Measurements from ENCODE around the gene BCLAF3. TPM values are rescaled to one million over a fixed set of nuclear protein-coding genes. Genes with fewer than 3 reads are reported as not detected.

BCLAF3 gene
- total and polyA plus RNA-seq, 4 donors: 0.76 to 3.2 (median 1.4) TPM

DNA sequence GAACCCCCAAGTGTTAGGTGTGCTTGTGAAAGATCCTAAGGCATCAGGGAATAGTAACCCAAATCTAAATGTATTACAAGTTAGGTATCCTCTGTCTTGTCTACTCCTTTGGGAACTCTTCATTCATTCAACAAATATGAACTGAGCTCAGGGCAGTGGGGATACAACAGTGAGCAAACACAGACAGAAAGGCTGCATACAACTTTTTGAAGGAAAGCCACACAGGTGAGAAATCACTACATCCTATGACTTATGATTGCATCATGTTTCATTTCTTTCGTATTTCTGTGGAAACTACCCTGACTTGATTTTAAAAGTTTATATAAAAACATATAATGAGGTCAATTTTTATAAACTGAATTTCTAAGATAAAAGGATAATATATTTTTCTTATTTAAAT lies 43.2 kb downstream of the BCLAF3 start:
- WGBS: 95% methylated on average over 1 of the region's 1 CpG
- TF ChIP-seq EGR1 (IDR thresholded peaks at IDR 0.05; ENCODE audit: low read depth in 2 of 2): no peak
- no peak for TF ChIP-seq JUND (IDR thresholded peaks at IDR 0.05)
- no peak for TF ChIP-seq TAF1 (conservative IDR thresholded peaks at IDR 0.05)
- TF ChIP-seq, protein P1, sequence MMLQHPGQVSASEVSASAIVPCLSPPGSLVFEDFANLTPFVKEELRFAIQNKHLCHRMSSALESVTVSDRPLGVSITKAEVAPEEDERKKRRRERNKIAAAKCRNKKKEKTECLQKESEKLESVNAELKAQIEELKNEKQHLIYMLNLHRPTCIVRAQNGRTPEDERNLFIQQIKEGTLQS (IDR thresholded peaks at IDR 0.05): no peak
- no peak for TF ChIP-seq GABPA (IDR thresholded peaks at IDR 0.05 in 1 of 2, conservative IDR thresholded peaks at IDR 0.05 in 1 of 2)
- no peak for TF ChIP-seq RXRA (IDR thresholded peaks at IDR 0.05)
- TF ChIP-seq, protein P2, sequence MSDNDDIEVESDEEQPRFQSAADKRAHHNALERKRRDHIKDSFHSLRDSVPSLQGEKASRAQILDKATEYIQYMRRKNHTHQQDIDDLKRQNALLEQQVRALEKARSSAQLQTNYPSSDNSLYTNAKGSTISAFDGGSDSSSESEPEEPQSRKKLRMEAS (IDR thresholded peaks at IDR 0.05): no peak
- TF ChIP-seq, protein P3, sequence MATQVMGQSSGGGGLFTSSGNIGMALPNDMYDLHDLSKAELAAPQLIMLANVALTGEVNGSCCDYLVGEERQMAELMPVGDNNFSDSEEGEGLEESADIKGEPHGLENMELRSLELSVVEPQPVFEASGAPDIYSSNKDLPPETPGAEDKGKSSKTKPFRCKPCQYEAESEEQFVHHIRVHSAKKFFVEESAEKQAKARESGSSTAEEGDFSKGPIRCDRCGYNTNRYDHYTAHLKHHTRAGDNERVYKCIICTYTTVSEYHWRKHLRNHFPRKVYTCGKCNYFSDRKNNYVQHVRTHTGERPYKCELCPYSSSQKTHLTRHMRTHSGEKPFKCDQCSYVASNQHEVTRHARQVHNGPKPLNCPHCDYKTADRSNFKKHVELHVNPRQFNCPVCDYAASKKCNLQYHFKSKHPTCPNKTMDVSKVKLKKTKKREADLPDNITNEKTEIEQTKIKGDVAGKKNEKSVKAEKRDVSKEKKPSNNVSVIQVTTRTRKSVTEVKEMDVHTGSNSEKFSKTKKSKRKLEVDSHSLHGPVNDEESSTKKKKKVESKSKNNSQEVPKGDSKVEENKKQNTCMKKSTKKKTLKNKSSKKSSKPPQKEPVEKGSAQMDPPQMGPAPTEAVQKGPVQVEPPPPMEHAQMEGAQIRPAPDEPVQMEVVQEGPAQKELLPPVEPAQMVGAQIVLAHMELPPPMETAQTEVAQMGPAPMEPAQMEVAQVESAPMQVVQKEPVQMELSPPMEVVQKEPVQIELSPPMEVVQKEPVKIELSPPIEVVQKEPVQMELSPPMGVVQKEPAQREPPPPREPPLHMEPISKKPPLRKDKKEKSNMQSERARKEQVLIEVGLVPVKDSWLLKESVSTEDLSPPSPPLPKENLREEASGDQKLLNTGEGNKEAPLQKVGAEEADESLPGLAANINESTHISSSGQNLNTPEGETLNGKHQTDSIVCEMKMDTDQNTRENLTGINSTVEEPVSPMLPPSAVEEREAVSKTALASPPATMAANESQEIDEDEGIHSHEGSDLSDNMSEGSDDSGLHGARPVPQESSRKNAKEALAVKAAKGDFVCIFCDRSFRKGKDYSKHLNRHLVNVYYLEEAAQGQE (IDR thresholded peaks at IDR 0.05): no peak
- TF ChIP-seq YY1 (IDR thresholded peaks at IDR 0.05): no peak
- no peak for TF ChIP-seq SP1 (IDR thresholded peaks at IDR 0.05)
- no peak for TF ChIP-seq FOXA1 (IDR thresholded peaks at IDR 0.05)
- no peak for TF ChIP-seq RAD21 (IDR thresholded peaks at IDR 0.05)
- no peaks in the 10 kb centered on the region for H3K36me3 ChIP-seq (ENCODE audit: control insufficient read depth in 4 of 4, insufficient read depth in 3 of 4, low read depth in 1 of 4, low read length in 3 of 4)
- no peaks in the 10 kb centered on the region for H3K9me3 ChIP-seq (ENCODE audit: control insufficient read depth in 4 of 4, low read length in 3 of 4)
- no peak overlapping the region for H3K27ac ChIP-seq (ENCODE audit: low read depth in 1 of 2, low read length in 2 of 2)
- no peak for DNase-seq (ENCODE audit: low spot score)
- H3K27me3 ChIP-seq (ENCODE audit: control insufficient read depth in 4 of 4, insufficient read depth in 4 of 4, low read length in 3 of 4): no peaks in the 10 kb centered on the region
- no peak overlapping the region for H3K4me3 ChIP-seq (ENCODE audit: low read depth in 1 of 3, low read length in 3 of 3)
- H3K4me1 ChIP-seq (ENCODE audit: control insufficient read depth in 4 of 4, insufficient read depth in 4 of 4, low read length in 3 of 4): no peaks in the 10 kb centered on the region
- H3K9ac ChIP-seq (ENCODE audit: low read depth in 1 of 2, low read length in 2 of 2): no peak overlapping the region

Small RNAs within 50 kb of the gene (small RNA-seq; reads per million reads assigned to genes)
- gene MIR23C (not detected), gene RF00019 (not detected)

Other genes starting within 250 kb of the BCLAF3 start
- 1 to 10 TPM; 6.6 to 7.0 TPM for gene SH3KBP1, start 103.5 kb downstream of the BCLAF3 start, total RNA-seq
- gene SH3KBP1, start 103.5 kb downstream of the BCLAF3 start, polyA plus RNA-seq: 1 to 10 TPM; 4.3 to 8.7 TPM
- 1 to 10 TPM in 1 of 2 donors, under 1 TPM in 1; 0.17 to 1.5 TPM for gene MAP7D2, start 125.8 kb upstream of the BCLAF3 start, total RNA-seq
- under 1 TPM; 0.16 to 0.67 TPM for gene MAP7D2, start 125.8 kb upstream of the BCLAF3 start, polyA plus RNA-seq
- gene EIF1AX, start 150.8 kb upstream of the BCLAF3 start, total RNA-seq: 10 to 100 TPM; 19.1 to 23.9 TPM
- 10 to 100 TPM; 21.2 to 89.0 TPM for gene EIF1AX, start 150.8 kb upstream of the BCLAF3 start, polyA plus RNA-seq

All from liver (tissue), 10 donors.